GM19455 (cell line): ENCODE results near the gene AGBL1.

Experiments used
- ATAC-seq: cut with Tn5 transposase; IDR thresholded peaks from one replicate; pipeline ENCODE4 v1.9.1; 2021; ENCODE audit not compliant: unreplicated experiment

Gene AGBL1

GRCh38 chr15:86079508-86080266 lies at the start of gene AGBL1:
TSS of gene AGBL1 (plus strand) at chr15:86079871.
- ATAC-seq: no peak

GRCh38 chr15:86034904-86035303 lies 44.8 kb upstream of the AGBL1 start:
- no peak for ATAC-seq

- ATAC-seq: no peak
These were observed 43.4 kb upstream of the AGBL1 start for GRCh38 chr15:86036243-86036642.

GRCh38 chr15:86038491-86038890 lies 41.2 kb upstream of the AGBL1 start:
- ATAC-seq: no peak

- no peak for ATAC-seq
These were observed 39.2 kb upstream of the AGBL1 start for GRCh38 chr15:86040356-86041033.

- ATAC-seq: no peak
These were observed 38.3 kb upstream of the AGBL1 start for GRCh38 chr15:86041399-86041798.

GRCh38 chr15:86042226-86042625 lies 37.4 kb upstream of the AGBL1 start:
- no peak for ATAC-seq

- ATAC-seq: no peak
These were observed 34.7 kb upstream of the AGBL1 start for GRCh38 chr15:86044981-86045380.

- no peak for ATAC-seq
These were observed 25.3 kb upstream of the AGBL1 start for GRCh38 chr15:86054338-86054737.

- ATAC-seq: no peak
These were observed 24.0 kb upstream of the AGBL1 start for GRCh38 chr15:86055688-86056087.

- no peak for ATAC-seq
These were observed 19.8 kb upstream of the AGBL1 start for GRCh38 chr15:86059851-86060250.

- ATAC-seq: no peak
These were observed 19.0 kb upstream of the AGBL1 start for GRCh38 chr15:86060674-86061073.

GRCh38 chr15:86061581-86061980 lies 18.1 kb upstream of the AGBL1 start:
- no peak for ATAC-seq

GRCh38 chr15:86062646-86063243 lies 16.9 kb upstream of the AGBL1 start:
- ATAC-seq: no peak

- no peak for ATAC-seq
These were observed 16.1 kb upstream of the AGBL1 start for GRCh38 chr15:86063356-86064095.

- no peak for ATAC-seq
These were observed 15.3 kb upstream of the AGBL1 start for GRCh38 chr15:86064326-86064725.

GRCh38 chr15:86066174-86066834 lies 13.4 kb upstream of the AGBL1 start:
- ATAC-seq: no peak

GRCh38 chr15:86073281-86073680 lies 6.4 kb upstream of the AGBL1 start:
- no peak for ATAC-seq

- ATAC-seq: no peak
These were observed 3.2 kb upstream of the AGBL1 start for GRCh38 chr15:86076468-86076867.

GRCh38 chr15:86077070-86077469 lies 2.6 kb upstream of the AGBL1 start:
- no peak for ATAC-seq

GRCh38 chr15:86080302-86080701 lies 631 bp downstream of the AGBL1 start:
- no peak for ATAC-seq
